Chondrocyte (in vitro differentiated cells): Measurements from ENCODE around the gene PHKG1. TPM values are rescaled to one million over a fixed set of nuclear protein-coding genes. Genes with fewer than 3 reads are reported as not detected.

Source experiments
- DNase-seq: peaks from one replicate; pipeline ENCODE4 v3.0.0; 2021; ENCODE audit warnings: mixed read lengths, low spot score
- H3K27ac Mint-ChIP-seq: one replicate; pipeline ENCODE4 v1.8.0; 2021; ENCODE audit warnings: mild to moderate bottlenecking, moderate library complexity, mixed read lengths; ENCODE audit not compliant: unreplicated experiment
- H3K27me3 Mint-ChIP-seq: 2 replicates; pipeline ENCODE4 v1.8.0; 2021; ENCODE audit warnings: low read depth, mixed read lengths
- H3K36me3 Mint-ChIP-seq: 2 replicates; pipeline ENCODE4 v1.8.0; 2021; ENCODE audit warnings: low read depth, mixed read lengths
- H3K4me1 Mint-ChIP-seq: 2 replicates; pipeline ENCODE4 v1.8.0; 2021; ENCODE audit warnings: low read depth, mild to moderate bottlenecking, mixed read lengths
- H3K4me3 Mint-ChIP-seq: one replicate; pipeline ENCODE4 v1.8.0; 2021; ENCODE audit warnings: mild to moderate bottlenecking, moderate library complexity, mixed read lengths; ENCODE audit not compliant: unreplicated experiment
- H3K9me3 Mint-ChIP-seq: 2 replicates; pipeline ENCODE4 v1.8.0; 2021; ENCODE audit warnings: low read depth, mixed read lengths
- total RNA-seq: library from RNA; stranded (reverse); gene quantifications from 3 replicates; pipeline ENCODE4 v1.2.1, GENCODE V29; 2021
- TF ChIP-seq, protein P1 (sequence below): fragments of 200-600 bp; sonication (generic); IDR thresholded peaks from 2 replicates; pipeline ENCODE4 v1.5.0; 2021; ENCODE audit warnings: antibody characterized with exemption, mild to moderate bottlenecking, moderate library complexity

Gene PHKG1
- total RNA-seq, 1 donor from 2014 or later, result 0.15 TPM

DNA sequence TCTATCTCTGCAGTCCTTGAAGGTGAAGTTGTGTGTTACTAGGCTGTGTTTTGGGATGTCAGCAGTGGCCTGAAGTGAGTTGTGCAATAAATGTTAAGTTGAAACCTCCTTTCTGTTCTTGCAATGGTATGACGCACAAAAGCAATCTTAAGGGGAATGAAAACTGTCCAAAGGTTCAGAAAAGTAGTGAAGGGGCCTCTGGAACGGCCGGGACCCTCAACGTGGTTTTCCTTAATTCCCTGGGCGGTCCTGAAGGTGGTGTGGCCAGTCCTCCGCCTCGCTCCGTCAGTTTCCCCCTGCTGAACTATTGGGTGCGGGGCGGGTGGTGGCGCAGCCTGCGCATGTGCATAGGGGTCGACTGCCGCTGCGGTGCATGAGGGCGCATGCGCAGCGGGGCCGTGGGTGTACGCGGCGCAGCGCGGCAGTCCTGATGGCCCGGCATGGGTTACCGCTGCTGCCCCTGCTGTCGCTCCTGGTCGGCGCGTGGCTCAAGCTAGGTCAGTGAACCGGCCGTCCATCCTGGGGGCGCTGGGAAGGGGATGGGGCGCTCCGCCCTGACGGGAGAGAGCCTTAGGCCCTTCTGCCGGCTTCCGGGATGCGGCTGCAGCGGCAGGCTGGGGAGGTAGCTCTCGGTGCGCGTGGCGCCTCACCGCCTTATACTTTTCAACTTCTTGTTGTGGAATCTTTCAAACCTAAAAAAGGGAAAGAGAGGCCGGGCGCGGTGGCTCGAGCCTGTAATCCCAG, 28.7 kb downstream of the PHKG1 start, which contains the start of gene SUMF2:
Gene SUMF2 (plus strand): TSS at position 405 of the 744 bp plus-strand sequence. CDS start 26 bp downstream, at position 431.
- DNase-seq, result peak; percentile 95
- peaks cover 27% of the 10 kb centered on the region for H3K4me1 Mint-ChIP-seq
- peak within 1 kb of the TSS; percentile 94 for H3K27ac Mint-ChIP-seq
- TF ChIP-seq, protein P1, sequence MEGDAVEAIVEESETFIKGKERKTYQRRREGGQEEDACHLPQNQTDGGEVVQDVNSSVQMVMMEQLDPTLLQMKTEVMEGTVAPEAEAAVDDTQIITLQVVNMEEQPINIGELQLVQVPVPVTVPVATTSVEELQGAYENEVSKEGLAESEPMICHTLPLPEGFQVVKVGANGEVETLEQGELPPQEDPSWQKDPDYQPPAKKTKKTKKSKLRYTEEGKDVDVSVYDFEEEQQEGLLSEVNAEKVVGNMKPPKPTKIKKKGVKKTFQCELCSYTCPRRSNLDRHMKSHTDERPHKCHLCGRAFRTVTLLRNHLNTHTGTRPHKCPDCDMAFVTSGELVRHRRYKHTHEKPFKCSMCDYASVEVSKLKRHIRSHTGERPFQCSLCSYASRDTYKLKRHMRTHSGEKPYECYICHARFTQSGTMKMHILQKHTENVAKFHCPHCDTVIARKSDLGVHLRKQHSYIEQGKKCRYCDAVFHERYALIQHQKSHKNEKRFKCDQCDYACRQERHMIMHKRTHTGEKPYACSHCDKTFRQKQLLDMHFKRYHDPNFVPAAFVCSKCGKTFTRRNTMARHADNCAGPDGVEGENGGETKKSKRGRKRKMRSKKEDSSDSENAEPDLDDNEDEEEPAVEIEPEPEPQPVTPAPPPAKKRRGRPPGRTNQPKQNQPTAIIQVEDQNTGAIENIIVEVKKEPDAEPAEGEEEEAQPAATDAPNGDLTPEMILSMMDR, result peak; percentile 57
- H3K36me3 Mint-ChIP-seq, result peaks cover 28% of the 10 kb centered on the region
- H3K9me3 Mint-ChIP-seq, result no peaks in the 10 kb centered on the region
- peak within 1 kb of the TSS; percentile 95 for H3K4me3 Mint-ChIP-seq
- H3K27me3 Mint-ChIP-seq, result no peaks in the 10 kb centered on the region

DNA sequence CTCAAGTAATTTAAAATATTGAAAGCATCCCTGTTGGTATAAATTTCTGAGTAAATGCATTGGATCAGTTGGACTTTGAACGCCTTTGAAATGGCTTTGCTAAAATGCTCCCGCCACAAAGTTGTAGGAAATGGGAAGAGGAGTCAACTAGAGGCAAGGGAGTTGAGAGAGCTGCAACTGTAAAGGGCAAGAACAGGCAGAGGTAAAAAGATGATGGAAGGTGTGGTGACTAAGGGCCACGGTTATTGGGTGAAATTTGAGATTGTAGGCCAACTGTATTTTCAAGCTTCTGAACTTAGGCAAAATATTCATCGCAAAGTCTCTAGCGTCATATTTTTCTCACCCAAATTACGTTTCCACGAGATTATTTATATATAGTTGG, 29.3 kb downstream of the PHKG1 start:
- H3K9me3 Mint-ChIP-seq, result no peaks in the 10 kb centered on the region
- peak overlapping the region; percentile 94 for H3K27ac Mint-ChIP-seq
- H3K4me1 Mint-ChIP-seq, result peaks cover 27% of the 10 kb centered on the region
- peak overlapping the region; percentile 95 for H3K4me3 Mint-ChIP-seq
- TF ChIP-seq, protein P1, result no peak
- no peaks in the 10 kb centered on the region for H3K27me3 Mint-ChIP-seq
- DNase-seq, result no peak
- peaks cover 26% of the 10 kb centered on the region for H3K36me3 Mint-ChIP-seq

DNA sequence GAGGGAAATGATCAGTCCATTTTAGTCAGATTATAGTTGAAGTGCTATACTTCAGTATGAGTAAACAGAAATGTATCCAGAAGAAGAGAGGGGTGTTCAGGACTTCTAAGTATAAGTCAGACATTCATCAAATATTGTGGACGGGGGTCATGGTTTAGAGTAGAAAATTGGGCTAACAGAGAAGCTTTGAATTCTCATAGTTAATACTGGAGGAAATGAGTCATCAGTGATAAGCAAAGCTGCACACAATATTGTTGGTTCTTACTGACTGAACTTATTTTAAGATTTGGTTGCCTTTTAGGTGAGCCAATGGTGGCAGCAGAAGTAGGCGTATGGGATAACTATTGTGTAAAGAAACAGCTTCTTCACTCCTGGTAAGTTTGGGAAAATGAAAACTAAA, 30.4 kb downstream of the PHKG1 start:
- no peak for DNase-seq
- Mint-ChIP-seq H3K4me3 (no peak overlapping the region), H3K9me3 (no peaks in the 10 kb centered on the region), H3K27me3 (no peaks in the 10 kb centered on the region), H3K4me1 (peaks cover 27% of the 10 kb centered on the region), H3K27ac (peak overlapping the region; percentile 82), H3K36me3 (peaks cover 33% of the 10 kb centered on the region)
- TF ChIP-seq, protein P1, result no peak

DNA sequence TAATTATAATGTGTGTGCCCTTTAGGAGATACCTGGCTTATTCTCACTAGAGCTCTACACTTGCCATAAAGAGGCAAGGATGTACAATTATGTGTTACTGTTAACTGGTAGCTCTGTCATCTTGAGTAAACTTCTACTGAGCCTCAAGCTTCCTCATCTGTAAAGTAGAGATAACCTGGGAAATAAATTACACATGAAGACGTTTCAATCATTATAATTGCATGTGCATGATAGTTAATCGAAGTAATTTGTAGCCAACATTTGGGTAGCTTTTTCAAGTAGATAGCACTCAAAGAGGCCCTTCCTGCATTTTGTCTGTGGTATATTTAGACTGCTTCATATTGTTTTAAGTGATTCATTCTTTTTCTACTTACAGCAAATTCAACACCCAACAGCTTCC, 38.8 kb downstream of the PHKG1 start:
- H3K27me3 Mint-ChIP-seq, result no peaks in the 10 kb centered on the region
- no peak for DNase-seq
- H3K27ac Mint-ChIP-seq, result peak overlapping the region; percentile 45
- H3K36me3 Mint-ChIP-seq, result peaks cover 17% of the 10 kb centered on the region
- H3K4me1 Mint-ChIP-seq, result peaks cover 42% of the 10 kb centered on the region
- H3K4me3 Mint-ChIP-seq, result no peak overlapping the region
- TF ChIP-seq, protein P1, result no peak
- no peaks in the 10 kb centered on the region for H3K9me3 Mint-ChIP-seq

DNA sequence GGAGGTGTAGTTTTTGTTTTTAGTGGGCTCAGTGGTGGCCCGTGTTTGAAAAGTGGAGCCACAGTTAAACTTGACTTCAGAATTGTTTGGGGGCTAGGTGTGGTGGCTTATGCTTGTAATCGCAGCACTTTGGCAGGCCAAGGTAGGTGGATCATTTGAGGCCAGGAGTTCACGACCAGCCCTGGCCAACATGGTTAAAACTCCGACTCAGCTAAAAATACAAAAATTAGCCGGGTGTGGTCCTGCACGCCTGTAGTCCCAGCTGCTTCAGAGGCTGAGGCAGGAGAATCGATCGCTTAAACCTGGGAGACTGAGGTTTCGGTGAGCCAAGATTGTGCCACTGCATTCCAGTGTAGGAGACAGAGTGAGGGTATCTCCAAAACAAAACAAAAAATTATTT, 39.4 kb downstream of the PHKG1 start:
- TF ChIP-seq, protein P1, result no peak
- Mint-ChIP-seq H3K4me3 (peak overlapping the region; percentile 16), H3K36me3 (peaks cover 16% of the 10 kb centered on the region), H3K4me1 (peaks cover 48% of the 10 kb centered on the region), H3K9me3 (no peaks in the 10 kb centered on the region), H3K27me3 (no peaks in the 10 kb centered on the region), H3K27ac (peak overlapping the region; percentile 63)
- DNase-seq, result no peak
